Endothelial cell of umbilical vein (primary cell): ENCODE results near the gene ERN2.

Experiments used
- CTCF ChIP-seq, 2 donors: IDR thresholded peaks; 1 replicate in 1 of 2; 2 replicates in 1 of 2; pipeline ENCODE4 v1.5.1; 2011; ENCODE audit warnings: low read length in 2 of 2, mild to moderate bottlenecking in 2 of 2, moderate library complexity in 2 of 2, control low read depth in 1 of 2, inconsistent platforms in 1 of 2, low read depth in 1 of 2; ENCODE audit not compliant: insufficient read depth in 1 of 2; ENCODE audit errors: extremely low read depth in 1 of 2
- EZH2 ChIP-seq: IDR thresholded peaks from 2 replicates; pipeline ENCODE4 v1.6.1; 2012; ENCODE audit warnings: borderline replicate concordance, low read depth, mild to moderate bottlenecking, moderate library complexity, low read length, inconsistent platforms; ENCODE audit not compliant: severe bottlenecking
- GATA2 ChIP-seq: IDR thresholded peaks from 2 replicates; pipeline ENCODE4 v1.7.0; 2011; ENCODE audit warnings: low read depth, mild to moderate bottlenecking, moderate library complexity, mixed read lengths, low read length; ENCODE audit not compliant: insufficient read length, insufficient read depth
- JUN ChIP-seq: IDR thresholded peaks from 2 replicates; pipeline ENCODE4 v1.6.1; 2011; ENCODE audit warnings: borderline replicate concordance, low read depth; ENCODE audit not compliant: insufficient read length, insufficient read depth
- MAX ChIP-seq: IDR thresholded peaks from 2 replicates; pipeline ENCODE4 v1.6.1; 2011; ENCODE audit not compliant: insufficient read depth, insufficient read length
- MYC ChIP-seq: IDR thresholded peaks from one replicate; pipeline ENCODE4 v1.6.1; 2011; ENCODE audit warnings: mild to moderate bottlenecking, low read depth, low read length
- POLR2A ChIP-seq: IDR thresholded peaks from 2 replicates; pipeline ENCODE4 v1.6.1; 2012; ENCODE audit warnings: low read depth, mild to moderate bottlenecking, control low read depth, low read length
- POLR2AphosphoS5 ChIP-seq: IDR thresholded peaks from 2 replicates; pipeline ENCODE4 v1.6.1; 2012; ENCODE audit warnings: low read depth, mild to moderate bottlenecking, control low read depth, low read length, moderate library complexity; ENCODE audit not compliant: insufficient read depth

- no peak for TF ChIP-seq POLR2AphosphoS5
- no peak for TF ChIP-seq CTCF (IDR thresholded peaks at IDR 0.05; ENCODE audit: extremely low read depth in 1 of 2, insufficient read depth in 1 of 2, low read depth in 1 of 2, low read length in 2 of 2)
- no peak for TF ChIP-seq POLR2A
- no peak for TF ChIP-seq EZH2
- TF ChIP-seq MAX: no peak
- no peak for TF ChIP-seq MYC
- no peak for TF ChIP-seq GATA2
- no peak for TF ChIP-seq JUN
Observed at GRCh38 chr16:23640615-23640930, 72.4 kb downstream of the ERN2 start.
